Myocyte (in vitro differentiated cells): ENCODE data around the gene ESAM. TPM values are rescaled to one million over a fixed set of nuclear protein-coding genes. Genes with fewer than 3 reads are reported as not detected.
"Not testable (repeated sequence)": the region's sequence is repeated elsewhere in the genome, so short reads cannot be mapped to it uniquely, and the experiment has no call there.

Experiments used
- DNase-seq: peaks from one replicate; pipeline ENCODE4 v3.0.0-alpha.2; 2012; ENCODE audit warnings: low read depth
- total RNA-seq: library from RNA; depleted of rRNA; stranded (reverse); fragments of >200 nt; gene quantifications from 2 replicates; pipeline ENCODE4 v1.2.3, GENCODE V29; 2014

The ESAM gene
- total RNA-seq, 1 donor from 2014 or later = 0.08 TPM

DNA sequence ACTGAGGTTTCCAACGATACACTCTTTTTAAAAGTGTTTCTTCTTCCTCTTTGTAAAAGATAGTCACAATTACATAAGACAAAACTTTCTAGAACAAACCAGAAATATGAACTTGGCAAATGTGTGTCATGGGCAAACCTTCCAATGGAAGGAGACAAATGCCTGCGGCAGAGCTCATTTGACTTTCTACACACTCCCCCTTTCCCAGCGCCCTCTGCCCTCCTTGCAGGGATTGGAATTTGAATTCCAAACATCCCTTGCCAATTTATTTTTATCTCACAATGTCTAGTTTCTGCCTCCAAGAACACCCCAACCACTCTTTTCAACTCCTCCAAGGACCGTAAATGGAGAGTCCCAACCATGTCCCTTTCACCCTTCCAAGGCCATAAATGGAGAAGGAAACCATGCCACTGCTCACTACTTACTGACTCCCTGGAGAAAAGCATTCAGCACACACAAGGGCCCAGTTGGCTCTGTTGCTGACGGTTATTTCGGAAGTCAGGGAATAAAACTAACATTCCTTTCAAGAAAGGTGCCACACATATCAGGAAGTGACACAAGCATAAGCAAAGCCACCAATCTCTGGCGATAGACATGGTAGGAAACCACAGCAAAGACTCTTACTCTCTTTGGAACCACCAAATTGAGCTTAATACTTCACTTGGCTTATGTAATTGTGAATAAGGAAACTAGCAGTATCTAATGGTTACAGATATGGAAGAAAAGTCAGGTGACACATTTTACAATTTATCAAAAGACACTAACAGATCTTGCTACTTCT is 15.0 kb upstream of the ESAM start:
- DNase-seq = no peak

DNA sequence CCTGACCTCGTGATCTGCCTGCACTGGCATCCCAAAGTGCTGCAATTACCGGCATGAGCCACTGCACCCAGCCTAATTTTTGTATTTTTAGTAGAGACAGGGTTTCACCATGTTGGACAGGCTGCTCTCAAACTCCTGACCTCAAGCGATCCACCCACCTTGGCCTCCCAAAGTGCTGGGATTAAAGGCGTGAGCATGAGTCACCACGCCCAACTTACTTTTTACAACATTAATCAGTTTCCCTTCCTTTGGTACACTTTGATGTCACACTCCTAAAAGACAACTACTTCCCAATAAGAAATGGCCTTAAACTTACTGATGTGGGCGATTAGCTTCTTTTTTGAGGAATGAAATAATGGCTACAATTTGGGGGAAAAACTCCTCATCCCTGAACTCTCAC is 8.9 kb upstream of the ESAM start:
- DNase-seq = not testable (repeated sequence)

DNA sequence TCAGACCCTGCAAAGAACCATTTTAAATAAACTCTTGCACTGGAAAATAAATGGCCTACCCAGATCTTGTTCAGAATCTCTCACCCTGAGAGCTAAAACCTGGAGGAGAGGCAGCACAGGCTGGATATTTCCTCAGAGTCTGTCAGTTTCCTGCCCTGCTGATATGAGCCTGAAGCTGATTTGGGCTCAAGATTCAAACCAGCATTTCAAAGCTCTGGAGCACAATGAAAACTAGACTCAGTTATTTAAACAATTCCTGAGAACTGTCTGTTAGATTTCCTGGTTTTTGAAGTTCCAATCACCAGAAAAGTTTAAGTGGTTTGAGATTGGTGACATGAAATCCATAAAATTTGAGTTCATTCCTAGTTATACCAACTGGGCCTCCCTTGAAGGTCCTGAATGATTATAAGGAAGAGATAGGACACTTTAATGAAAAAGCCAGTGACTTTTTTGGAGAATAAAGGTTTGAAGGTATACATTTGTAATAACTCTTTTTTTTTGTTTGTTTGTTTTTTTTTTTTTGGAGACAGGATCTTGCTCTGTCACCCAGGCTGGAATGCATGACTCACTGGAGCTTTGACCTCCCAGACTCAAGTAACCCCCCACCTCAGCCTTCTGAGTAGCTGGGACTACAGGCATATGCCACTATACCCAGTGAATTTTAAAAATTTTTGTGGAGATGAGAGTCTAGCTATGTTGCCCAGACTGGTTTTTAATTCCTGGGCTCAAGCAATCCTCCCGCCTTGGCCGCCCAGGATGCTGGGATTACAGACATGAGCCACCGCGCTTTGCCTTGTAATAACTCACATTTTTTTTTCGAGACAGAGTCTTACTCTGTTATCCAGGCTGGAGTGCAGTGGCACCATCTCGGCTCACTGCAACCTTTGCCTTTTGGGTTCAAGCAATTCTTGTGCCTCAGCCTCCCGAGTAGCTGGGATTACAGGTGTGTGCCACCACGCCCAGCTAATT is 8.0 kb upstream of the ESAM start:
- peak; percentile 48 for DNase-seq

DNA sequence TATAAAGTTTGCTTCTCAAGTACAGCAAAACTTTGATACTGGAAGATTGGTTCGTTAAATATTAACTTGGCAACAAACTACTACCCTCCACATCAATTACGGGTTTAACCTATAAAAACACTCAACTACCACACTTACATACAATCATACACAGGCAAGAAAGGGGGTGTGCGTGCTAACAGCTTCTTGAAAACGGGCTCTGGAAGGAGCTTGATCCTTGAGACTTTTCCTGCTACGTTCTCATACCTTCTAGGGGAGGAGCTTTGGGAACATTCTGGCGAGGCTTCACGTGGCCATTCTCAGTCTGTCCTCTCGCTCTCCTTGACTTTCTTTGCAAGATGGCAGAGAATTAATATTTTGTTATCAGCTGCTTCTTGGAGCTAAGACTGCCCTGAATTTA is 6.8 kb upstream of the ESAM start:
- no peak for DNase-seq

DNA sequence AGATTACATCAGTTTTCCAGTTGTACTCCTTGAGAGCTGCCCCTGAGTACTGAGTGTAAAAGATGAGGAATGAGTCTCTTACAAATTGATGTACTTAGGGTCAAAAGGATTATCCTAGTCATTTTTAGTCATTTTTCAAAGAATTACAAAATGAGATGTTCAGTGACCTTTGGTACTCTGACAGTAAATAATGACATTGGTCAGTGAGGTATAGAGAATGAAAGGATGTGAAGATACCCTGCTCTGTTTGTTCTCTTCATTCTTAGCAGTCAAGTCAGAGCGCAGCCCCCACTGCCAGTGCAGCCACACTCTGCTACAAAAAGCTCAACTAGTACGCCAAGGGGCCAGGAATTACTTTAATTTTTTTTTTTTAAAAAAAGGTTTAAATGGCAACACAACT is 4.1 kb upstream of the ESAM start:
- DNase-seq = no peak

DNA sequence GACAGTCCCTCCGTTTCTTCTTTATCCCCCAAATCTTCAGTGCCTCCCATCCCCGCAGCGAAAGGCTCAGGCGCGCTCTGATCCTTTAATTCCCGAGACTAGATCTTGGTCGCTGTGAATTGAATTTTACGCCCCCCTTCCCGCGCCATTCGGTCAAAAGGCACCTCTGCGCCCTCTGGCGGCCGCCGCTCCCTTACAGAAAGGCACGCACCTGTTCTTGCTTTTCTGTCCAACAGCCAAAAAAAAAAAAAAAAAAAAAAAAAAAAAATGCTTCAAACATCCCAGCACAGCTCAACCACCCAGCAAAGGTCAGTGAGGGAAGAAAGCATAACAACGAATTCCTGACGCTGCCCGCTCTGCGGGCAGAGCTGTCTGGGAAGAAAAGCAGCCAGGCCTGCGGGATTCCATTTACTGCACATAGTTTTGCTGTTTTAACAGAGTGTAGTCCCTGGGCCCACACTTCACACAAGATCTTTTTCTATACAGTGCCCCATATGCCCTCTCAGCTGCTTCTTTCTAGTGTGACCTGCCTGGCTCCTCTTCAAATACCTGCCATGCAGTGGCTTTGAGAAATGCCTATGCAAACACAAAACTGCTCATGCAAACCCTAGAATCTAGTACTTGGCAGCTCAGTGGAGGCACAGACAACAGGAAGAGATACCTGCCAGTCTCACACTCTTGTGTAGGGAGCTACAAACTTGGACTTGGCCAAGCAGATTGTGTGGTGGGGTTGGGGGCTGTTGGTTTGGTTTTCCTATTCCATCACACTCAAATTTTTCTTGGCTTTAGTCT is 1.3 kb upstream of the ESAM start:
- peak; percentile 82 for DNase-seq

DNA sequence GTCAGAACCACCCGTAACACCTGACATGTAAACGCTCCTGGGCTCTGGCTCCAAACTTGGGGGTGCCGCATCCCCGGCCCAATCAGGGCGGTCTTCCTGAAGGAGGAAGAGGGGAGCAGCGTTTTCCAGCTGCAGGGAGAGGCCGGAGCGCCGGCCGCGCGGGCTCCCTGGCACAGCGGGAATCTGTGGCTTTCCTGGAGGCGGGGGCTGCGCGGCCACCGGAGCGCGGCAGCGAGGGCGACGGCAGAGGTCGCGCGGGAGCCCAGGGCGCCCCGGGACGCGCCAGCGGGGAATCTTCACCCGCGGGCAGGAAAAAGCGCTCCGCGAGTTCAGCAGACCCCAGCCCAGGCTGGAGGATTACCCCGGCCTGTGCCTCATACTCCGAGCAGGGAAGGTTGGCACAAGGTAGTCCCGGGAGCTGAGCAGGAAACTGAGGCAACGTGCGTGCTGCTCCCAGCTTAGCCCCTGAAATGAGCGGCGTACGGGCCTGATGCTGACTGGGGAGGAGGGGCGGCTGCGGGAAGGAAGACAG is 600 bp upstream of the ESAM start:
- DNase-seq = no peak

DNA sequence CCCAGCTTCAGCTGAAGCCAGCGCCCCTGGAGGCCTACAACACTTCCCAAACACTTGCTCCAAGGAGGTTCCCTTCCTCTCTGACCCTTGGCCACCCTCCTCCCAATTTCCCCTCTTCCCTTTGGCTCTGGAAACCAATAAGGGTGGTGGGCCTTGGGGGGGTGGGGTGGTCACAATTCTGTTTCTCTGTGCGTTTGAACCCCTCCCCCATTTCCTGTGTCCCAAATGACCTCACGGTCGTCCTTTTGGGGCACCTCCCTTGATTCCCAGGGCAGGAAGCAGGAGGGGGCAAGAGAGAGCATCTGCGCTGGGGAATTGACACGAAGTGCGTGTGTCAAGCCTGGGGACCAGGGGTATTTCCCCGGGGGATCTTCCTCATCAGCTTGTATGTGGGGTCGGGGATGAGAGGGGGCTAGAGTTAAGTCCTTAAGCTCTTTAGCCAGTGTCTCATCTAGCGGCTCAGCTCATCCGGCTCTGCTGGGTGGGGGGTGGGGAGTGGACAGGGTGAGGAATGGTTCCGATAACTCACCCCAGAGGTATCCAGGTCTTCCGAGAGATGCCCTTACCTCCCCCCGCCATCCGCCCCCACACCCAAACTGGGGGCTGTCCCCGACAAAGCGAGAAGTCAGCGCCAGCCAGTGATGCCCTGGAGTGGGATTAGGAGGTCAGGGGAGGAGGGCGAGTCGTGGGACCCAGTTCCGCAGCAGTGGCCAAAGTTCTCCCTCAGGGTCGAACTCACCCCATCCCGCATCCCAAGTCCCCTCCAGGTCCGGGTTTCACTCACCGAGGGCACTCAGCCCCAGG is 587 bp downstream of the ESAM start:
- DNase-seq = no peak

DNA sequence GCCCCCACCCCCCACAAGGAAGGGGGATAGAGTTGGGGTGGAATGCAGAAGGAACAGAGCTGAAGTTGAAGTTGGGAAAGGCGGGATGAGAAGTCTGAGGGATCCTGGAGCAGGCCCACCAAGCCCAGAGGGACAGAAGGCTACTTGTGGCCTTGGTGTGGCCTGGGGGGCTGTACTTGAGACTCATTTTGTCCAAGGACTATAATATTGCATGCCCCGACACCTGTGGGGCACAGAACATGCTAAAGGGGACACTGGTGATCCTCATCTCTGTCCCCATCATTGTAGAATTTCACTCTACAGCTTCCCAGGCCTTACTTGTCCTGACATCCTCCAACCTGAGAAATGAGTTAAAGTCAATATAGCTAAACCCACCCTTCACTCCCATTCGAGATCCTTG is 1.3 kb downstream of the ESAM start:
- DNase-seq = no peak

DNA sequence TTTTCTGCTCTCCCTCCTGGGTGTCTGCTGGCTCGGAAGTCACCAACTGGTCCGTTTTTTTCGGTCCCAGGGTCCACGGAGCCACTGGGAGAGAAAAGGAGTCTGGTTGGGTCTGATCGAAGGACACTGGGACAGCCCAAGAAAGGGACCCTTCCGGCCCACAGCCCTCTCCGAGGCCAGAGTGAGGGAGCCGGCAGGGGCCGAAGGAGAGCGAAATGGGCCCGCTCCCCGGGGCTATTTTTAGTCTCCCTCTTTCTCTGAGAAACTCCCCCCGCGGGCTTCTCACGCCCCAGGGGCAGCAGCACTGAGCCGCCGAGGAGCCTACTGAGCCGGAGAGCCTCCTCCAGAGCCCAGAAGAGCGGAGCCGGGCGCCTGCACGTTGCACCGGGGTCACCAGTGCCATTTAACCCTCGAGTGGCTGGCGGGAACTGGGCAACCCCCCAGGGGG is 1.9 kb downstream of the ESAM start:
- DNase-seq = no peak

DNA sequence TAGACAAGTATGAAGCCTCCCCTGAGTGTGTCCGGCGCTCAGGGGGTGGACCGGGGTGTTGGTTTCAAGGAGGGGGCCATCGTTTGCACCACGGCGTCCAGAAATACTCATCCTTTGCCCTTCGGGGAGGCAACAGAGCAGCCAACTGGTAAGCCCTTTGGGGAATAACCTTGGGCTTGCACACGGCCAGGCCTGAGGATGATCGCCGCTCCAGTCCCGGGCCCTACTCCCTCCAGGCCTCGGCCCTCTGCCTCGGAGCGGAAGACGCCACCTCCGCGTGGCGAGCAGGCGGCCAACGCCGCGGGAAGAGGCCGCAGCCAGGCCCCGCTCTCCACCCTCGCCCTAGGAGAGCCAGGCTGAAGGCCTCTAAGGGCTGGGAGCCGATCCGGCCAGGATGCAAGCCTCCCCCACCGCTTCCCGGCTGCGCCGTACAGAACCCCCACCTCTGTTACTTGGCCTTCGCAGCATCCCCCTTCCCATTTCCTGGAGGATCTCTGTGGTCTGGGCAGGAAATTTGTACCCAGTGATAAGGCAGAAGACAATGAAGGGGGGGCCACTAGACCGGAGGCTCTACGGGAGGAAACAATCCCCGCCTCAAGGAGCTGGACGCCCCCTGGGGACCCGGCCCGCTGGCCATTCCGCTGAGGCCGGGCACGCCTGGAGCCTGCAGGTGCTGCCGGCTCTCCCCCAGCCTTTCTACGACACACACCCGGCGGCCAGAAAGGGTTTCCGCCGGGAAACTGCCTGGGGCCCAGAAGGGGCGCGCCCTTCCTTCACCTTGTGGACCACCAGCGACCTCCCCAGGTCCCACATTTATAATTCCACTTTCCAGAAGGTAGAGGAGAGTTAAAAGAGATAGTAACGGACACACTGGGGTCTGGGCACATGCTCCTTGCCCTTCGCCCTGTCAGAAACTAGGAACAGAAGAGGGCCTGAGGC is 2.6 kb downstream of the ESAM start:
- DNase-seq = no peak

DNA sequence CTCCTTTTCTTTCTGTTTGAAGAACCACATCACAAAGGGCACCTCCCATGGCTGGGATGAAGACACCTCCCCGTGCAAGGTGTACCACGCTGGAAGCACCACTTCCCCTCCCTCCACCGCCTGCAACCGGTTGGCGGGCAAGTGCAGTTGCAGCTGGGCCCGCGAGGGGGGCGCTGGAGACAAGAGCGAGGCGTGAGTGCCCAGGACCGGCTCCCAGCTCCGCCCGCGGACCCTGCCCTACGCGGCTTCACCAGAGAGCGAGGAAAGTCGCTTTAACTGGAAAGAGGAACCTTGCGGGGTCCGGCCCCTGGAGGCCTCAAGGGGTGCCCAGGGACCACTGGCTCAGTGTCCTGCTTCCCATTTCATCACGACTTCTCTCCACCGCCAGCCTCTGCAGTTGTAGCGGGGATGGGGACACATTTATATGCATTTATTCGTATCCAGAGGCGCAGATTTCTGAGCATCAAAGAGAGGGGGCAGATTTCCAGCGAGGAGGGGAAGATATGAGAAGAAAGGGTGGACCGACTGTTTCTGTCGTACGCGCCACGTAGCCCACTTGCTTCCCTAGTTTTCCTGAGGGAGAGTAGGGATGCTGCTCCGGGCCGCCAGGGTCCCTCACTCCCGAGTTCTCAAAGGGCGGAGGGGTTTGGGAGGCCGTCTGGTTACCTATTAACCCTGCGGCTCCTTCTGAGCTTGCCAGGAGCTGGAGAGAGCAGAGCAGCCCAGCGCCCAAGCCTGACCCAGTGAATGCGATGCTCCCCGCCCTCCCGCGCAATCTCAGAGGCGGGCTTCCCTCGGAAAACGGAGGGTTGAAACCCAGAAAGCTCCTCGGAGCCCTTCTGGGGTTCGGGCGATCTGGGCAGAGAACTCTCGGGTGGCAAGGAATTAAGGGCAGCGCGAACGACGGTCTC is 3.5 kb downstream of the ESAM start:
- peak; percentile 63 for DNase-seq

DNA sequence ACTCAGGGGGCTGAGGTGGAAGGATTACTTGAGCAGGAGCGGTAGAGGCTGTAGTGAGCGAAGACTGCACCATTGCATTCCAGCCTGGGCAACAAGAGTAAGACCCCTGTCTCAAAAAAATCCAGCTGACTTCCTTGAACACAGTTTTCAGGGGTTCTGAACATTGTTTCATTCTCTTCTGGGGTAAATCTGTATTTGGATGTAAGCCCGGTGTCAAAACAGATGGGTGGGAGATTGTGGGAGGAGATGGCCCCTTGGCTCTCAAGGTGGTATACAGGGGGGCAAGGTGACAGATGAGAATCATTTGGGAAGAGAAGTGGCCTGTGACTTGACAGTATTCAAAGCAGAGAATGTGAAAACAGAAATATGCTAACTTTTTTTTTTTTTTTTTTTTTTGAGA is 4.8 kb downstream of the ESAM start:
- DNase-seq = no peak

DNA sequence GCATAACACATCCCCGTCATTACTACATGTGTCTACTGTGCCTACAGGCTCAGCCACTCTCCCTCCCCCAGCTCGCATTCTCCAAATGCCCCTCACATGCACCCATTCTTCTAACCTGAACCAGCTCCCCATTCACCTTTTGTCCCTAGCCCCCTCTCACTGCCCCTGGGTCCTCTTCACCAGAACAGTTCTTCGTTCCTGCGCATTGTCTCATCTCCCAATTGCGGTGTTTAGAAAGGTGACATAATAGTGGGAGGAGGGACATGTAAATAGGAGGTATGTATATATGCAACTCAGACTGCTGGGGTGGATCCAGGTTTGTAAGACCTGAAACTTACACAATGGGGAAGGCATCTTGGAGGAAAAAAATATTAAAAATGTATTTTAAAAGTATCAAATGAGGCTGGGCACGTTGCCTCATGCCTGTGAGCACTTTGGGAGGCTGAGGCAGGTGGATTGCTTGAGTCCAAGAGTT is 5.3 kb downstream of the ESAM start:
- no peak for DNase-seq

DNA sequence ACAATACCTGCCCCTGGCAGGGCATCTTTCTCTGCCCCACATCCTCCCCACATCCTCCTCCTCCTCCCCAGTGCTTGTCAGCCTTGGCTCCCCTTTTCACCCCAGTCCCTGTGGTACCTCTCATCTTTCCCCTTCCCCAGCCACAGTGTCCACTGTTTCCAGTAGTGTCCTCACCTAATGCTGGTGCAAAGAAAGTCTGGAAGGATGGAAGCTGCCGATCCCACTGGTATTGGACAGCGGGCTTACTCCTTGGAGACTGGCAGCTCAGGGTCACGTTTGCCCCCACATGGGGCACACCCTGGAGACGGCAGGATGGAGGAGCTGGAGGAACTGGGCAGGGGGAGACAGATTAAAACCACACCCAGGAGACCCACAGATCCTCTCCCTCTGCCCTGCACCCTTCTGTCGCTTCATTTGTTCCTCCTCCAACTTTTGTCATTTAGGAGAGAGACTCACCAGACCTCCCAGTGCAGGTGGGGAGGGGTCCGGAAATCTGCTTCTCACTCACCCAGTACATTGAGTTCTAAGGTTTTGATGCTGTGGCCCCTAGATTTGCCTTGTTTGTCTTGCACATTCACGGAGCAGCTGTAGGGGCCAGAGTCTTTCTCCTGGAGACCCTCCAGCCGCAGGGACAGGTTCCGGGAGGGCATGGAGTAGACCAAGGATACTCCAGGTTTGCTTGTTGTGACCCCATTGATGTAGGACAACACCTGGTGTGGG is 5.9 kb downstream of the ESAM start:
- DNase-seq = no peak

DNA sequence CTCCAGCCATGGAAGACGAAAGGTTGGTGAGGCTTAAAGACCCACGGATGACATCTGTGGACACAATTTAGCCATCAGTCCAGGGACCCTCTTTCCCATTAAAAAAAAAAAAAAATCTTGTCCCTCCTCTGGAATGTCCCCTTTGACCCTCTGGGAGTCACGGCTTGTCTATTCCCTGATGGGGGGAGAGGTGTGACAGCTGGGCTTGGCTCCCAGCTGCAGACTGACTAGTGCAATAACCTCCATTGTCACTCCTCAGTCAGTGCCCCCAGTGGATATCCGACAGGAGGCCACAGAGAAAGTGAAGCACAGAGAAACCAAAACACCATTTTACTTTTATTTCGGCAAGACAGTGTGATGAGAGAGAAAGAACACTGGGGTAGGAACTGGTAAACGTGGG is 7.4 kb downstream of the ESAM start:
- no peak for DNase-seq

DNA sequence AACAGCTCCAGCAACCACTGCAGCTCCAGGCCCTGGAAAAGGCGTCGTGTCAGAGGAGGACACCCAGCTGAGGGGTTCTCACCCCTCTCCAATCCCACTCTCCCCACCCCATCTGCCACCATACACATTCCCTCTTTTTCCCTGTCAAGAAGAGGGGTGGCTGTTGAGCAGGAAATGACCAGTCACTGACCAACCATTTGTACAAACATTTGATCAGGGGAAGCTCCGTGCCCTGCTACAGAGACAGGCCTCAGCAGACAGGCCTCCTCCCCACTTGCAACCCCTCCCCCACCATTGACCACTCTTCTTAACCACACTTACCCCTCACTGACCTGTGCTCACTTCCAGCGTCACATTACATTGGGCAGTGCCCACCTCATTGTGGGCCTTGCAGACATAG is 7.8 kb downstream of the ESAM start:
- no peak for DNase-seq
